GM21390 (cell line): ENCODE measurements around the gene CEP135.
"Not testable (repeated sequence)": the region's sequence is repeated elsewhere in the genome, so short reads cannot be mapped to it uniquely, and the experiment has no call there.

ENCODE experiments used
- ATAC-seq: cut with Tn5 transposase; IDR thresholded peaks from one replicate; pipeline ENCODE4 v1.9.1; 2021; ENCODE audit not compliant: unreplicated experiment

CEP135 gene

GRCh38 chr4:55948726-55949481, at the start of gene CEP135:
CEP135 (plus strand) TSS chr4:55948945; CDS start chr4:55952131, 3,186 bp downstream.
- ATAC-seq: peak; percentile 75

- no peak for ATAC-seq
These were observed 46.1 kb upstream of the CEP135 start for GRCh38 chr4:55902677-55903076.

GRCh38 chr4:55903577-55903976, 45.2 kb upstream of the CEP135 start:
- no peak for ATAC-seq

- ATAC-seq: no peak
These were observed 44.2 kb upstream of the CEP135 start for GRCh38 chr4:55904576-55904975.

GRCh38 chr4:55906323-55906722, 42.4 kb upstream of the CEP135 start:
- no peak for ATAC-seq

- ATAC-seq: no peak
These were observed 41.8 kb upstream of the CEP135 start for GRCh38 chr4:55906989-55907388.

GRCh38 chr4:55907469-55907868, 41.3 kb upstream of the CEP135 start:
- ATAC-seq: no peak

- ATAC-seq: no peak
These were observed 38.6 kb upstream of the CEP135 start for GRCh38 chr4:55910140-55910539.

GRCh38 chr4:55912249-55912648, 36.5 kb upstream of the CEP135 start:
- no peak for ATAC-seq

- no peak for ATAC-seq
These were observed 28.2 kb upstream of the CEP135 start for GRCh38 chr4:55920571-55920970.

- ATAC-seq: no peak
These were observed 27.7 kb upstream of the CEP135 start for GRCh38 chr4:55921093-55921492.

- no peak for ATAC-seq
These were observed 23.5 kb upstream of the CEP135 start for GRCh38 chr4:55925241-55925640.

- no peak for ATAC-seq
These were observed 22.1 kb upstream of the CEP135 start for GRCh38 chr4:55926610-55927009.

- no peak for ATAC-seq
These were observed 20.8 kb upstream of the CEP135 start for GRCh38 chr4:55927803-55928437.

GRCh38 chr4:55928846-55929245, 19.9 kb upstream of the CEP135 start:
- ATAC-seq: no peak

GRCh38 chr4:55931043-55931442, 17.7 kb upstream of the CEP135 start:
- ATAC-seq: no peak

- no peak for ATAC-seq
These were observed 16.9 kb upstream of the CEP135 start for GRCh38 chr4:55931833-55932232.

GRCh38 chr4:55932511-55932910, 16.2 kb upstream of the CEP135 start:
- no peak for ATAC-seq

GRCh38 chr4:55933611-55934010, 15.1 kb upstream of the CEP135 start:
- no peak for ATAC-seq

GRCh38 chr4:55935907-55936306, 12.8 kb upstream of the CEP135 start:
- not testable (repeated sequence) for ATAC-seq

- no peak for ATAC-seq
These were observed 10.3 kb upstream of the CEP135 start for GRCh38 chr4:55938481-55938880.

- no peak for ATAC-seq
These were observed 9.3 kb upstream of the CEP135 start for GRCh38 chr4:55939421-55939820.
